GM19372 (cell line): ENCODE results near the gene SLC13A3.

Experiments used
- ATAC-seq: cut with Tn5 transposase; IDR thresholded peaks from one replicate; pipeline ENCODE4 v1.9.1; 2021; ENCODE audit warnings: mild to moderate bottlenecking, low read depth, moderate library complexity; ENCODE audit not compliant: unreplicated experiment

Gene SLC13A3

GRCh38 chr20:46563170-46563859 is 87.9 kb downstream of the SLC13A3 start:
- no peak for ATAC-seq

GRCh38 chr20:46562373-46563169 is 88.7 kb downstream of the SLC13A3 start:
- no peak for ATAC-seq

DNA sequence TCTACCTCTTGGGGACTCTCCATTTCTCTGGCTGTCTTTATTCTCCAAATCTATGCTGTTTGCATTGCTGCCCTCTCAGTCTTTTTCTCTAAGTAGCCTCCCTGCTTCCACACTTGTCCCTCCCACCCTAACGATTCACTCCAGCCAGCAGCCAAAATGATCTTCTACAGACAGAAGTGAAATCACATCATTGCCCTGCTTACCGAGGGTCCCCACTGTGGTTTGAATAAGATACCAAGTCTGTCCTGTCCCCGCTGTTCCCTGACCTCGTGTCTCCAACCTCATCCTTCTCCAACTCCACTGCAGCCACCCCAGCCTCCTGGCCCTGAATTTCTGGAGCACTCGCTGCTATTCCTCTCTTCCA is 89.3 kb downstream of the SLC13A3 start:
- no peak for ATAC-seq

GRCh38 chr20:46559685-46560440 is 91.4 kb downstream of the SLC13A3 start:
- ATAC-seq, result no peak

DNA sequence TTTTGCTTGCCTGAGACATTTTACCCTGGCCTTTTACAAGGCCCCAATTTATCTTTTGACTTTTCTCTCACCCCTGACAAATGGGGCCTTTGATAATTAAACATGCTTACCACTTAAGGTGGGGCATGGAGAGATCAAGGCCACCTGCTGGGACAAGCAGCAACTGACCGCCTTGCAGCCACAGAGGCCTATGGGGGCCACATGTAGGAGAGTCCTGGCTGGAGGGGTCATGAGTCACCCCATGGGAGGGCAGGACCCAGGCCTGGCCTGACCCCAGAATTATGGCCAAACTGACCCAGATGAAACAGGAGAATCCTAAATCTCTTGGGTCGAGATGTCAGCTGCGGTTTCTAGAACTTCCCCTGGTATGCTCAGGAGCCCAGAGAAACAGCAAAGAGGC is 92.3 kb downstream of the SLC13A3 start:
- ATAC-seq, result no peak

DNA sequence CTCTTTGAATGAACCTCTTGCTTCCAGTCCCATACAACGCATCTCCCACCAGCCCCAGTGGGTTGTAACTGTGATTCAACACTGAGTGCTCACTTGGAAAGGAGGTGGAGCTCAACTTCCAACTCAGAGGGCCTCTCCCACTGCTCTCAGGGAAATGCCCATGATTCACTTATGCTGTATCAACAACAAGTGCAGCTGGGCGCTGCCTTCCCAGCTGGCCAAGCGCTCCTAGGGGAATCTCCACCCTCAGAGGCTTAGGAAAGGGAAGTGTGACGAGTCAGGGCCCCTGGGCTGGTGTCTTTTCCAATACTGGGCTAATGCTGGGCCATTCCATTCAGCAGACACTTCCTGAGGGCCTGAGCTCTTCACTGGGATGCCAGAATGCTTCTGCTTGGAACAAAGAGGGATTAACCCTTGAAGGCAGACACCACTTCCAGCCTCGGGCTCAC is 92.7 kb downstream of the SLC13A3 start:
- no peak for ATAC-seq

- no peak for ATAC-seq
Measured at GRCh38 chr20:46557231-46557956, 93.9 kb downstream of the SLC13A3 start.

DNA sequence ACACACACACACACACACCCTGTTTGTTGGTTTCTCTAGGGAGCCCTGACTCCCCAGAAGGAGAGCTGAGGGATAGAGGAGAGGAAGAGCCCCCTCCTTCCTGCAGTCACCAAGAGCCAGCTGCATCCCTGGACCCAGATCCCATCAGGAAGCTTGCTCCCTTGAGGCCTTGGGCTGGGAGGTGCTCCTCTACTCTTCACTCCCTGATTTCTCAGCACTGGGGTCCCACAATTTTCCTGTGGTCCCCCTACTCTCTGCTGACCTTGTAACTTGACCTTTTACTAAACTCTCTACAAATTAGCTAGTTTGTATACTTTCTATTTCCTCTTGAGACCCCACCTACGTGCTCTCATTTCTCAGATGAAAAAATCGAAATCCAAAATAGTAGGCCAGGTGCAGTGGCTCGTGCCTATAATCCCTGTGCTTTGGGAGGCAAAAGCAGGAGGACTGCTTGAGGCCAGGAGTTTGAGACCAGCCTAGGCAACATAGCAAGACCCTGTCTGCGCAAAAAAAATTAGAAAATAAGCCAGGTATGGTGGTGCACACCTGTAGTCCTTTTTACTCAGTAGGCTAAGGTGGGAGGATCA is 95.8 kb downstream of the SLC13A3 start:
- no peak for ATAC-seq

GRCh38 chr20:46554828-46555227 is 96.4 kb downstream of the SLC13A3 start:
- ATAC-seq, result no peak

- ATAC-seq, result no peak
Measured at GRCh38 chr20:46553926-46554325, 97.3 kb downstream of the SLC13A3 start.

- ATAC-seq, result peak; percentile 73
Measured at GRCh38 chr20:46552460-46553420, 98.5 kb downstream of the SLC13A3 start.

GRCh38 chr20:46551522-46552381 is 99.5 kb downstream of the SLC13A3 start:
- ATAC-seq, result no peak

GRCh38 chr20:46550461-46550860 is 100.8 kb downstream of the SLC13A3 start, which contains the start of gene OCSTAMP:
OCSTAMP (minus strand) TSS chr20:46550654; CDS start chr20:46550560, 94 bp downstream.
- no peak for ATAC-seq

- no peak for ATAC-seq
Measured at GRCh38 chr20:46549188-46549972, 101.9 kb downstream of the SLC13A3 start.

GRCh38 chr20:46548688-46549087 is 102.6 kb downstream of the SLC13A3 start:
- no peak for ATAC-seq

- no peak for ATAC-seq
Measured at GRCh38 chr20:46547995-46548394, 103.3 kb downstream of the SLC13A3 start.

DNA sequence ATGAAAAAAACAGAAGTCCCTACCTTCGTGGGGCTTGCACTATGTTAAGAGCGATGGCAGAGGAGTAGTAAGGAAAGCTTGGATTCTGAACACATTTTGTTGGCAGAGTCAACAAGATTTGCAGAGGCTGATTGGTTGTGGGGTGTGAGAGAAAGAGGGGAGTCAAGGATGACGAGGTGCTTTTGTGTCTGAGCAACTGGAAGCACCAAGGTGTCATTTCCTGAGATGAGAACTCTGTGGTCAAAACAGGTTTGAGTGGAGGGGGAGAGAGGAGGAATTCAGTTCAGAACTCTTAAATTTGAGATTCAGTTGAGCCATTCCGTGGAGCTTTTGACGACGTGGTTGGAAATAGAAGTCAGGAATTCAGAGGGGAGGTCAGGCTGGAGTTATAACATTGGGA is 104.3 kb downstream of the SLC13A3 start:
- ATAC-seq, result no peak
